HG03060 (cell line): ENCODE results near the gene PFKL.
"Not testable (repeated sequence)": the region's sequence is repeated elsewhere in the genome, so short reads cannot be mapped to it uniquely, and the experiment has no call there.

Source experiments
- ATAC-seq: cut with Tn5 transposase; IDR thresholded peaks from one replicate; pipeline ENCODE4 v1.9.1; 2021; ENCODE audit warnings: low read depth, moderate number of reproducible peaks; ENCODE audit not compliant: unreplicated experiment

The PFKL gene

DNA sequence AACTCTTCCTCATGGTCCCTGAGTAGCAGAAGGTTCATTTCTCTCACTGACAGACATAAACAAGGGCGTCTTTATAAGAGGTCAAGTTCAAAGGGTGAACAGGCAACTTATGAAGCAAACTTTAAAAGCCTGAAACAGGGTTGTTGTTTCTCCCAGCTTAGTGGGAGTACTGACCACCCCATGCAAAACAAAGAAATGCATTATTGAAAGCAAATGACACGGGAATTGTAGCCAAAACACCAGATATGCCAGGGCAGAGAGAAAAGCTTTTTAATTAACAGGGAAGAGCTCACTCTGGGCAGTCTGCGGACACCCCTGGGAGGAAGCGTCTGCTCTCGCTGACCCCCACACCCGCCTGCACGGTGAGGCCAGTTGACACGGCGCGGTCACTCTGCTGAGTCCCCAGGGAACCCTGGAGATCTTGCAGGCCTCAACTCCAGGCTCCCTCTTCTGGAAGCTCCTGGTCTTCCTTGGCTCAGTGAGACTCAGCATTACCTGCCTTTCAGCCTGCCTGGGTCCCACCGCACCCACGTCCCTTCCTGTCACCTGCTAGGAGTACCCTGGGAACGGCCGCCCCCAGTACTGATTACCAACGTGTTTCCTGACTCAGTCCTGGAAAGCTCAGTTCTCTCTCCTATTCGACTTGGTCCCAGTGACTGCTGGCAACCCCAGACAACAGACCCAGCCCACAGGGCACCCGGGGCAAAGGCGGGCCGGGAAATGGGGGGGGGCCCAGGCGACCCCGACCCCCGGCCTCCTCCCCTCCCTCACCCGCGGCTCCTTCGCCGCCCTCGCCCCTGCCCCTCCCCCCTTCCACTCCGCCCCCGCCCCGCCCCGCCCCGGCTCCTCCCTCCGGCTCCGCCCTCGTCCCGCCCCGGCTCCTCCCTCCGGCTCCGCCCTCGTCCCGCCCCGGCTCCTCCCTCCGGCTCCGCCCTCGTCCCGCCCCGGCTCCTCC is 38.4 kb downstream of the PFKL start:
- ATAC-seq, result no peak

DNA sequence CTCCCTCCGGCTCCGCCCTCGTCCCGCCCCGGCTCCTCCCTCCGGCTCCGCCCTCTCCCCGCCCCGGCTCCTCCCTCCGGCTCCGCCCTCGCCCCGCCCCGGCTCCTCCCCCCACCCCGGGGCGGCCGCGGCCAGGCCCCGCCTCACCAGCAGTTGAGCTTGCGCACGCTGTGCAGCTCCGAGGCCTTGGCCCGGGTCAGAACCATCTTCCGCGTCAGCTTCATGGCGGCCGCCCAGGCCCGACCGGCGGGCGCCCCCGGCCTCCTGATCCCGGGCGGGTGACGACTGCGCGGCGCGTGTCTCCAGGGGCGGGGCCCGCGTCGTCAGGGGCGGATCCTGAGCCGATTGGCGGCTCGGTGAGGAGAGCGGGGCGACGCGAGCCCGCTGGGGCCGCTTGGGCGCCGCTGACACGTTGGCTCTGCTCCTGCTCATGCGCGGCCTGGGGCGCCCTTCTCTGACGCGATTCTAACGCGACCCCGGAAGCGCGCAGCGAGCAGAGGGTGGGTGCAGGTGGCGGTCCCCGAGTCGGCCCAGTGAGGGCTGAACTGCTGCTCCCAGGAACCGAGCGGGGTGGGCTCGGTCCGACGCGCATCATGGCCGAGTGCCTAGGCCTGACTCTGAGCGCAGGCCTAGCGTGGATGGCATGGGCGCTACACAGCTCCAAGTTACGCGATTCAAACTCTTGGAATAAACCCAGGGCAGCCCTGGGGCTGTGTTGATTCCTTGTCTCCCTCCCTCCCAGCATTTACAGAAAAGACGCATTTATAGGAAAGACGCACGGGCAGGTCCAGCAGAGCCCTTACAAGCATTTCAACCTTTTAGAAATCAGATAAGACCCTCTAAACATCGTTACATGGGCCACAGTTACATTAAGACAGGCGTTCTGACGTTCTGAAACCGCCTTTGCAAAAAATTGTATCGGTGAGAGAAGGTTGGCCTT is 39.4 kb downstream of the PFKL start, which contains the start of gene CFAP410:
TSS of gene CFAP410 (minus strand) at position 420 of the 940 bp plus-strand sequence. CDS start at position 224, 196 bp downstream.
- peak; percentile 82 for ATAC-seq

DNA sequence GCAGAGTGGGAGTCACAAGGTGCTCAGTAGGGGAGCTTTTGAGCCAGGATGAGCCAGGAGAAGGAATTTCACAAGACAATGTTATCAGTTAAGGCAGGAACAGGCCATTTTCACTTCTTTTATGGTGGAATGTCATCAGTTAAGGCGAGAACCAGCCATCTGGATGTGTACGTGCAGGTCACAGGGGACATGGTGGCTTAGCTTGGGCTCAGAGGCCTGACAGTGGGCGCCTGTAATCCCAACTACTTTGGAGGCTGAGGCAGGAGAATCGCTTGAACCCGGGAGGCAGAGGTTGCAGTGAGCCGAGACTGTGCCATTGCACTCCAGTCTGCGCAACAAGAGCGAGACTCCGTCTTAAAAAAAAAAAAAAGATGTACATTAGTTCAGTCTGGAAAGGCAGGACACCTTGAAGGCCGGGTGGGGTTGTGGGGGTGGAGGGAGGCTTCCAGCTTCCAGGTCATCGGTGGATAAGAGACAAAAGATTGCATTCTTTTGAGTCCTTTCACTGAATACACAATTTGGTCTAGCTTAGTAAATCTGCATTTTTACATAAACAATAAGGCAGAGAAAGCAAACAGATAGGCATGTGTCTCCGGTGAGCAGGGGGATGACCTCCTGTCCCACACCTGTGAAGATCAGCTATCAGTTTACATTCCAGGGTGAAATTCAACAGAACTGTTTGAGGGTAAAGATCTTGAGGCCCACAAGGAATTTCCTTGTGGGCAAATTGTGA is 42.0 kb downstream of the PFKL start:
- ATAC-seq, result not testable (repeated sequence)

DNA sequence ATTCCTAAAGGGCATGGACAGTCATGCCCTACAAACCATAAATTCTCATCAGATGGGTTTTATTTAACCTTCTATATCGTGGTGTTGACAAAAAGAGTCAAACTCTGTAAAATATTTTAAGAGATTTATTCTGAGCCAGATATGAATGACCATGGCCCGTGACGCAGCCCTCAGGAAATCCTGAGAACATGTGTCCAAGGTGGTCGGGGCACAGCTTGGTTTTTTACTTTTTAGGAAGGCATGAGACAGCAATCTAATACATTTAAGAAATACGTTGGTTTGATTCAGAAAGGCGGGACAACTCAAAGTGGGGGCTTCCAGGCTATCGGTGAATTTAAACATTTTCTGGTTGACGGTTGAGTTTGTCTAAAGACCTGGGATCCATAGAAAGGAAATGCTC is 43.1 kb downstream of the PFKL start:
- ATAC-seq, result not testable (repeated sequence)

DNA sequence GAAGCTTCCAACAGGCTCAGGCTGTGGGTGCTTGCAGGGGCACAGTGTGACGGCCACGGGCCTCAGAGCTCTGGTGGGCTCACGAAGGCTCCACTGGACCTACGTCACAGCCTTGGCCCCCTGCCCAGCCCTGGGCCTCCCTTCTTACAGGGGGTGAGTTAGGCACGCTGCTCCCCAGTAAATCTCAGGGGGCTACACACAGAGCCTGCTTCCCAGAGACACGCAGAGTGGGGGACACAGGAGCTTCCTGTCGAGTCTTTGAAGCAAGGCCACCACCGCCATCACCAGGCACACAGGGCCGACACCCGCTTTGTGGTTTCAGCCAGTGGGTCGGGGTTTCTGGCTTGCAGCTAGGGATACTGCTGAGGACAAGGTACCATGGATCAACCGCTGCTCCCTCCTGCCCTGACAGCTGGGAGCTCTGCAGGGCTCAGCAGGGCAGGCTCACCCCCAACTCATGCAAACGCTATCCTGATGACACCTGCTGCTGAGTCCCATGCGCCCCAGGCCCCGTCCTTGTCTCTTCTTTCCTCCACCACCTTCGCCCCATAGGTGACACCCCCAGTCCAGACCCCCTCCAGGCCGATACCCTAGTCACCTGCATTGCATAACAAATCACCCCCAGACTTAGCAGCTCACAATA is 44.8 kb downstream of the PFKL start:
- no peak for ATAC-seq

DNA sequence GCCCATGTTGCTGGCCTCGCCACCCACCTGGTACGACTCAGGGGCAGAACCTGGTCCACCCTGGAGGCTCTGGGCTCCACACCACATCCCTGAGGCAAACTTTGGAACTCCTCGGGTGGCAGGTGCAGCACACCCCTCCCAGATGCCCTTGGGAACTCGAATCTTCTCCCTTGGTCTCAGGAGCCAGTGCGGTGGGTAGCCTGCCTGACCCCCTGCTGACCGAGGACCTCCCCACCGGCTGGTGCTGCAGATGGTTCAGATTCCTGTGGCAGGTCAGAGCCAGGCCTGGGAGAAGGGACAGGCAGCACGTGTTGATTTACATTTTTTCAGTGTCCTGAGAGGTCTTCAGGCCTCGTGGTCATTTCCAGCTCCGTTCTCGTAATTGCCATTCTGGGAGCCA is 45.6 kb downstream of the PFKL start:
- ATAC-seq, result no peak

DNA sequence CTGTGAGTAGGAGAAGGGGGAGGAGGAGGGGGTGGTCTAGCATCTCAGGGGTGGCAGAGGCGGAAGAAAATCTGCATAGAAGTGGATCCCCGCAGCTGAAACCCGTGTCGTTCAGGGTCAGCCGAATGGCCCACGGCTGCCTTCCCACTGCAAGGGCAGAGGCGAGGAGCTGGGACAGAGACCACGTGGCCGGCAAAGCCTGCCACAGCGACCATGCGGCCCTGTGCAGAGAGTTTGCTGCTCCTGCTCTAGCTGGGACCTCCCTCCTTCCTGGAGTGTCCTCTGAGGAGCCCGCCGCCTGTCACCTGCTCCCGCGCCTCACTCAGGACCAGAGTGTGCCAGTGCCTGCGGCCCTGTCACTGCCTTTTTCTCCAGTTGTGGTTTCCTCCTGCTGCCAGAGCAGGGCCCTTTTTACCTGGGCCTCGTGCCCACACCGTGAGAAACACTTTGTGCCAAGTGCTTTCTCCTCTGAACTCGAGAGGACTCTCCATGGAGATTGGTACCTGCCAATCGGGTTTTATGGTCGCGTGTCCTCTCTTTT is 48.1 kb downstream of the PFKL start:
- no peak for ATAC-seq

DNA sequence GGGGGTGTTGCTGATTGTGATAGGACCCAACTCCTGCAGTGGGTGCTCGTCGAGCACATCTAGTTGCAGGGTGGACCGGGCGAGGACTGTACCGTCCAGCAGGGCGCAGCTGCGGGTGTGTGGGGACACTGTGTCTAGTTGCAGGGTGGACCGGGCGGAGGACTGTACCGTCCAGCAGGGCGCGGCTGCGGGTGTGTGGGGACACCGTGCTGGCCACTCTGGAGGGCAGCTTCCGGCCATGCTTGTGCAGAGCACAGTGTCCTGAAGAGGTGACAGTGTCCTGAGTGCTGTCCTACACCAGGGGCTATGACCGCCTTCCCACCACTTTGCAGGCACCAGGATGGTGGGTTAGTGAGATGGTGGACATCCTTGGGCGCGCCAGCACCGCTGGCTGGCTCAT is 49.0 kb downstream of the PFKL start:
- no peak for ATAC-seq

DNA sequence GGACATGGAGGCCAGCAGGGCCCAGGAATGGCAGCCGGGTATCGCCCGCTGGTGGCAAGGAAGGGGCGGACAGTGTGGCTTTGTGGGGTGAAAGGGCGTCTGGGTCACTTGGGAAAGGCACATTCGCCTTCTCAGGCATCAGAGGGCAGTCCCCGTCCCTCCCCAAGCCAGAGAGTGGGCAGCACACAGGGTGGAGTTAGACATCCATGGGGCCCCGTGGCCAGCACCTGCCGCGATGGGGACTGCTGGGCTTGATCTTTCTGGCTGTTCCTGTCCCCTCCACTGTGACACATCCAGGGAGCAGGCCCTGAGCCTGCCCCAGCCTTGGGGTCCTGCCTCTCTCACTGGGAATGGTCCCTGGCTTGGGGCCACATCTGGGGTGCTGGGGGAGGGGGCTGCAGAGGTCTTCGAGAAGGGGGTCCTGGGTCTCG is 49.6 kb downstream of the PFKL start:
- no peak for ATAC-seq

DNA sequence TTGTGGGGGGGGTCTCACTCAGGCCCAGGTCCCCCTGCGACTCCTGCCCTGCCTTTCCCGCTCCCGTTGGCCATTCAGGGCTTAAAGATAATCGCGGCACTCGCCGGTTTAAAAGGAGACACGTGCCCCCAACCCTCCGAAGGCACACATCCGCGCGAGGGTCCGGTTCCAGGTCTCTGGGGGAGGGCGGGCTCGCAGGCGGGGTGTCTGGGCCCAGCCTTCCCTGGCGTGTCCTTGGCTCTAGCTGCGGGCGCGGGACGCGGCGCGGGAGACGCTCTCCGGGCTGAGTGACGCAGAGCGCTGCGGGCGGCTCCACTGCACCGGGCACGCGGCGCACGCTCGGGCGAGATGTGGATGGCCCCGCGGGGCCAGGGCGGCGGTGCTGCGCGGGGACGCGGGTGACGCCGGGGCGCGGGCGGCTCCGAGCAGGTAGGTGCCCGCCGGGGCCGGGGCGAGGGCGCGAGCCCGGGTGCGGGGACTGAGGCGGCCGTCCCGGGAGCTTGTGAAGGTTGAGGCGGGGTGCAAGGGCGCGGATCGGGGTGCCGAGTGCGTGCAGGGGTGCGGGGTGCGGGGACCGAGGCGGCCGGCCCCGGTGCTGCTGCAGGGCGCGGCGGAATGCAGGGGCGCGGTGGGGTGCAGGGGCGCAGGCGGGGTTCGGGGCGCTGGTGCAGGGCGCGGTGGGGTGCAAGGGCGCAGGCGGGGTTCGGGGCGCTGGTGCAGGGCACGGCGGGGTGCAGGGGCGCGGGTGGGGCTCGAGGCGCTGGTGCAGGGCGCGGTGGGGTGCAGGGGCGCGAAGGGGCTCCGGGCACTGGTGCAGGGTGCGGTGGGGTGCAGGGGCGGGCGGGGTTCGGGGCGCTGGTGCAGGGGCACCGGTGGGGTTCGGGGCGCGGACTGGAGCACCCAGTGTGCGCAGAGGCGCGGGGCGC is 50.3 kb downstream of the PFKL start:
- no peak for ATAC-seq

DNA sequence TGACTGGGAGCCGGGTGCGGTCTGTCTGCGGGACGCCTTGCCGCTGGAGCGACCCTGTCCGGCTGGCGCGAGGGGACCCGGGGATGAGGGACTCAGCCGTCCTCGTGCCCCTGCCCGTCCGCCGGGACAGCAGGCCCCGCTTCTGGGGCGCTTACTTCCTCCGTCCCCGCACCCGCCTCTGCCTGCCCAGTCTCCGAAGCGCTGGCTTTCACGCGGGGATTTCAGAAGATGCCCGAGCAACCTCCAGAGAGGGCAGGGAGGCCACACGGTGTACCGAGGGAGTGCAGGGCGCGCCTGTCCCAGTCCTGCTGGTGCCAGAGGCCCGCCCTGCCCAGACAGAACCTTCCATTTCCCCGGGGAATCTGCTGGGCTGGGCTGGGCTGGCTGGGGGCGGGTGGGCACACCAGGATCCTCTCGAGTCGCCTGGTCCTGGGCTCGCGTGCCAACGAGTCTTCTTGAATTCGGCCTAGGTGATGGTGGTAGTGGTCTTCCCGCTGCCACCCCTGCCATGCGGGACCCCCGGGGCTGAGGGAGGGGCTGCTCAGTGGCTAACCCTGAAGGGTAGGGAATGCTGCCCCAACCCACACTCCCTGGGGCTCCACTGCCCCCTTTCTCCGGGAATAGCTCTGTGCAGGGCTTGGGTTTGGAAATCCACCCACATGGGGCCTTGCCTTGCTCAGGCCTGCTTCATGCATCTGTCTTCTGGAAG is 51.1 kb downstream of the PFKL start:
- ATAC-seq, result no peak

DNA sequence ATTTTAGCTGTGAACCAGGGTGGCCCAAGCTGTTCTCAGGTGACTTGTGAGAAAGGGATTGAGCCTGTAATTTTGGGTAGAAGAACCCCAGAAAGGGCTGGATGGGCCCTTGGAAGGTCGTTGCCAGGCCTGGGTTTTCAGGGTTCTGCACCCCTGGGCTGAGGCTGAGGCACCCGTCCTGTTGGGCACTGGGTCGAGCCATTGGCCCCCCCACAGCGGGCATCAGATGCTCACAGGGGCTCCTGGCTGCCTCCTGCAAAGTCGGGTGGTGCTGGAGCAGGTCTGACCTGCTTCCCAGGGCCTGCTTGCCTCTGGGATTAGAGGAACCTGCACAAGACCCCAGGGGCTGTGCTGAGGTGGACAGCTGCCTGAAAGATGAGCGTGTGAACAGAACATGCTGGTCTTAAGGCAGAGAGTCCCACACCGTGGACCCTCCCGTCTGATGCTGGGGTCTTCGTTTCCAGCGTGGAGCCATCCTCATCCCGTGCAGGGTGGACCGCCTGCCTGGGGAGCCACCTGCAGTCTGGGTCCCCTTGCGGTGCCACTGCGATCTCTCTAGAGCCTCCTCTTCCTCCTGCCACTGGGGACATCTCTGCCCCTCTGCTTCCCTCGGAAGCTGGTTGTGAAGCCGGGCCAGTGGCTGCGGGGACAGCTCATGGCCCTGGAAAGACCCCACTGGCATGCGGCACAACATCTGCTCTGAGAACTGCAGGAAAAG is 51.8 kb downstream of the PFKL start:
- no peak for ATAC-seq

DNA sequence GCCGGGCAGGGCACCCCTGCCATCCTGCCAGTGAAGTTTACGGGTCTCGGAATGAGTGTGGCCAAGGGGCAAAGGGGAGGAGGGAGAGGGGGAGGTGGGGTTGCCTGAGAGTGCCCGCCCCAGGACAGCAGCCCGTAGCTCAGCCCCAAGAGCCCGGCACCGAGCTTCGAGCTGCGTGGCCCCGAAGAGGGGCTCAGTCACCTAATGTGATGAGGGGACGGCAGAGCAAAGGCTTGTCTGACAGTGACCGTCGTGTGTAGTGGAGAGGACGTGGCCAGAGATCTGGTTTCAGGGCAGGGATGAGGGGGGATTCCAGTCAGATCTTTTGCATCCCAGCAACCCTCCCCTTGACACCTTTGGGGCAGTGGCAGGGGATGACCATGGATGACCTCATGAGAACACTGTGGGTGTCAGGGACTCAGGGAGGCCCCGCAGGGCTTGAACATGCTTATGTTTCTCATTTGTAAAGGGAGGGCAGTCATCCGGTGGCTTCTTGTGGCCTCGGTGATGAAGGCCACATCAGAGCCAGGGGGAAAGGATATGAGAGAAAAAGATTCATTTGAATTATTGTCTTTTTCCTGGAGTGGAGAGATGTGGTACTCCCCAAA is 52.5 kb downstream of the PFKL start:
- ATAC-seq, result no peak

DNA sequence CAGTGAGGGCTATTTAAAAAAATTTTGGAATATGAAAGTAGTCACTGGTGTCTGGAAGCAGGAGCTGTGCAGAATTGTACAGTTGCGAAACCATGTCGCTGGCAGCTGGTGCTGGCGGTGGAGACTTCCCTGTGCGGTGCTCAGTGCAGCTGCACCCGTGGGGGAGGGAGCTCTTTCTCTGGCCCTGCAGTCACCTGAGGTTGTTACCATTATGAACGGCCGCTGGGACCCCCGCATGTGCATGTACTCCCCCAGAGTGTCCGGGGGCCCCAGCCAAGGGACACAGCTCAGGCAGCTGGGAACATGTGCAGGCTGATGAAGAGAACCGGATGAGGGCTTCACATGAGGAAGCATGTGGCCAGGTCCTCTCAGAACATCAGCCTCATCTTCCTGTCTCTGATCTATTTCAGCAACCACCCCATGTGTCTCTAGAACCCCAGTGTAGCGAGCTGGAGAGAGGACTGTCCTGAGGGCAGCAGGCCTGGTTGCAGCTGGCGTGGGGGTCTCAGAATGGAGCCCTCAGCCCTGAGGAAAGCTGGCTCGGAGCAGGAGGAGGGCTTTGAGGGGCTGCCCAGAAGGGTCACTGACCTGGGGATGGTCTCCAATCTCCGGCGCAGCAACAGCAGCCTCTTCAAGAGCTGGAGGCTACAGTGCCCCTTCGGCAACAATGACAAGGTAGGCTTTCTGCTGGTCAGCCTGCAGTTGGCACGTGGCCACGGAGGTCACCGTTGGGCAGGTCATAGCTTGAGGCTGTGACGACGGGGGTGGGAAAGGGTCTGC is 53.5 kb downstream of the PFKL start, which contains the start of gene TRPM2:
TSS of gene TRPM2 (plus strand) at position 431 of the 780 bp plus-strand sequence. CDS start at position 511, 80 bp downstream.
- ATAC-seq, result no peak

DNA sequence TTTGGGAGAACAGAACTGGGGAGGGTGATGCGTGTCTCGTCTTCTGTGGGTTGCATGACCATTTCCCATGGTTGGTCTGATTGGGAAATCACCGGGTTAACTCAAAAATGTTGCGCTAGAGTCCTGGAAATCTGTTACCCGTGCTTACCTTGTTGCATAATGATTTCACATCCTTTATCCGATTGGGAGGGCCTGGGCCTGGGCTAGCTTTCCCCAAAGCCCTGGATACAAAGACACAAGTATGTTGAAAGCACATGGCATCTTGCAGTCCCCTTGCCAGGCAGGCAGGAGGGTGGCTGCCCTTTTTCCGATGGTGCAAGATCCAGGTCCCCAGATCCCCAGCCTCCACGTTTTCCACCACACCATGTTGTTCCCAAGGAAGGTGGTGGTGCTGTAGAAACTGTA is 54.1 kb downstream of the PFKL start:
- ATAC-seq, result no peak
